ENCODE data around the gene RUNX1. TPM values are rescaled to one million over a fixed set of nuclear protein-coding genes. Genes with fewer than 3 reads are reported as not detected.

Gene RUNX1
- total RNA-seq, 2 experiments from 2014 or later: 52.0 to 54.0 TPM

DNA sequence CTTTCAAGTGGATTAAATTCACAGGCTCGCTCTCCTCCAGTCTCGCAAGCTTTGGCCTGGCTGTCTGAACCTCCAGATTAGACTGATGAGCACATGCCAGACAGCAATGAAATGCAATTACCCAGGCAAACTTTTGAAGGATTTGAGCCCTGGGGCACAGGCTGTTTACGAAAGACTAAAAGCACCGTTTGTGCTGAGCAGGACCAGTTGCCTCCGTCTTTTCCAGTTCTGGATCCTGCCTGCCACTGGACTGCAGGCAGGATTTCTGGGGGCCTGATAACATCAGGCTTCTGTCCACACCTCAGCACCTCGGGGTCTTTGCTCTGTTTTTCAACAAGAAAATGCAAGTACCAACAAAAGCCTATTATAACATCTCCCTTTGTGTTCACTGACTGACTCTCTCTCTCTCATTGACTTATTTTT, 234.6 kb downstream of the RUNX1 start:
- Mint-ChIP-seq H3K9me3 (no peaks in the 10 kb centered on the region), H3K4me1 (peaks cover 35% of the 10 kb centered on the region), H3K27ac (no peak overlapping the region), H3K36me3 (ENCODE audit: low read depth) (peaks cover 50% of the 10 kb centered on the region), H3K4me3 (no peak overlapping the region), H3K27me3 (no peaks in the 10 kb centered on the region)
- ChIA-PET POLR2A (no interaction called here), CTCF (interaction anchor here (1.0 kb wide), 1 partner anchor 32 kb away, joined by 3 read pairs; no protein-coding TSS in a partner anchor)
- DNase-seq: no peak

DNA sequence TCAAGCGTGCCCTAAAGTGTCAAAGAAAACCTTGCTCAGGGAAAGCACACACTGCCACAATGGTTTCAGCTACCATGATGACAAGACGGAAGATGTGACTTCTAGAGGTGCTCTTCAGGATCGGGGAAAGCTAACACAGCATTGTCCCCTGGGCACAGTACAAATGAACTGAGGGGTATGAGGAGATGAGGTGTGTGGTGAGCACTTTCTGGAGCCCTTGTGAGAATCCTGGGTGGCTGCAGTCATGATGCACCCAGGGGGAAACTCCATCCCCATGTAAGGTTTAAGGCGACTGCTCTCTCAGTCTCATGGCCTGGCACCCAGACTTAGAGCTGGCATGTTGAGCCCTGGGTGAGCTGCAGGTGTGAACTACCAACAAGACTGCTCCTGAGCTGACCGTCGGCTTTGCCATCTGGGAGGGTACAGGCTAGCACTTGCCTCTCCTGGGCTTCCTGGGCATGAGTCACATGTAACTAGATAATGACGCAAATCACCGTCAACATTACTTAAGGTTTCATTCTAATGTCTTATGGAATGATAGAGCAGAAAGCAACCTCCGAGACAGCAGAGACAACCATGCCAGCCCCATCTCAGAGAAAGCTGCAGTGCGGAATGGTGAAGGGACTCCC, 235.7 kb downstream of the RUNX1 start:
- peak overlapping the region; percentile 51 for H3K27ac Mint-ChIP-seq
- H3K36me3 Mint-ChIP-seq (ENCODE audit: low read depth): peaks cover 56% of the 10 kb centered on the region
- H3K9me3 Mint-ChIP-seq: no peaks in the 10 kb centered on the region
- no peak overlapping the region for H3K4me3 Mint-ChIP-seq
- POLR2A ChIA-PET: no interaction called here
- peaks cover 46% of the 10 kb centered on the region for H3K4me1 Mint-ChIP-seq
- H3K27me3 Mint-ChIP-seq: no peaks in the 10 kb centered on the region
- CTCF ChIA-PET: interaction anchor here (1.0 to 1.2 kb wide), 3 partner anchors 9 to 42 kb away, joined by 3 read pairs; no protein-coding TSS in a partner anchor
- DNase-seq: no peak

GRCh38 chr21:34812504-34813265, 236.4 kb downstream of the RUNX1 start:
- H3K9me3 Mint-ChIP-seq: no peaks in the 10 kb centered on the region
- no peak for DNase-seq
- H3K4me1 Mint-ChIP-seq: peaks cover 53% of the 10 kb centered on the region
- ChIA-PET CTCF (interaction anchor here (1.0 to 1.4 kb wide), 3 partner anchors 10 to 239 kb away, joined by 3 to 4 read pairs (median 3); no protein-coding TSS in a partner anchor), POLR2A (no interaction called here)
- peaks cover 56% of the 10 kb centered on the region for H3K36me3 Mint-ChIP-seq (ENCODE audit: low read depth)
- no peak overlapping the region for H3K4me3 Mint-ChIP-seq
- no peaks in the 10 kb centered on the region for H3K27me3 Mint-ChIP-seq
- H3K27ac Mint-ChIP-seq: peak overlapping the region; percentile 51

- H3K27ac Mint-ChIP-seq: peak overlapping the region; percentile 2
- peaks cover 67% of the 10 kb centered on the region for H3K4me1 Mint-ChIP-seq
- peaks cover 62% of the 10 kb centered on the region for H3K36me3 Mint-ChIP-seq (ENCODE audit: low read depth)
- POLR2A ChIA-PET: no interaction called here
- no peak for DNase-seq
- H3K4me3 Mint-ChIP-seq: no peak overlapping the region
- peaks cover 2% of the 10 kb centered on the region for H3K9me3 Mint-ChIP-seq
- CTCF ChIA-PET: interaction anchor here (1.3 to 1.4 kb wide), 2 partner anchors 23 to 240 kb away, joined by 4 to 5 read pairs; no protein-coding TSS in a partner anchor
- no peaks in the 10 kb centered on the region for H3K27me3 Mint-ChIP-seq
These were observed 237.7 kb downstream of the RUNX1 start for GRCh38 chr21:34811368-34811767.

DNA sequence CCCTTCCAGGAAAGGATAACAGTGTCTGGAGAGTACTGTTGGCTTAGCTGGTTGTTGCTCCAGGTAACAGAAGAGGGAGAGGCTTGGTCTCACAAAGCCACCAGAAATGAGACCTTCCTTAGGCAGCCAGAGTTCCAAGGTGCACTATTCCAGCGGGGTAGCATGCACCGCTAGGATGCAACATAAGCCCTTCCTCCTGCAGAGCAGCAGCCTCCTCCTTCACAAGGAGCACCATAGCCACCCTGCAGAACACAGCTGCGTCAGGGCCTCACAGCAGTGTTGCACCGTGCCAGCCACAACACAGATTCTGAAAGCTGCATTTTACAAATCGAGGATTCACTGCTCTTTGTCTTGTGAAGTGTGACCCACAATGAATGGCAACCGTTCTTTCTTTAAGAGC, 238.3 kb downstream of the RUNX1 start:
- ChIA-PET CTCF (interaction anchor here (1.3 to 1.4 kb wide), 2 partner anchors 23 to 241 kb away, joined by 4 to 5 read pairs; no protein-coding TSS in a partner anchor), POLR2A (no interaction called here)
- Mint-ChIP-seq H3K27me3 (no peaks in the 10 kb centered on the region), H3K27ac (no peak overlapping the region), H3K4me1 (peaks cover 70% of the 10 kb centered on the region), H3K36me3 (ENCODE audit: low read depth) (peaks cover 62% of the 10 kb centered on the region), H3K4me3 (no peak overlapping the region), H3K9me3 (peaks cover 5% of the 10 kb centered on the region)
- no peak for DNase-seq

DNA sequence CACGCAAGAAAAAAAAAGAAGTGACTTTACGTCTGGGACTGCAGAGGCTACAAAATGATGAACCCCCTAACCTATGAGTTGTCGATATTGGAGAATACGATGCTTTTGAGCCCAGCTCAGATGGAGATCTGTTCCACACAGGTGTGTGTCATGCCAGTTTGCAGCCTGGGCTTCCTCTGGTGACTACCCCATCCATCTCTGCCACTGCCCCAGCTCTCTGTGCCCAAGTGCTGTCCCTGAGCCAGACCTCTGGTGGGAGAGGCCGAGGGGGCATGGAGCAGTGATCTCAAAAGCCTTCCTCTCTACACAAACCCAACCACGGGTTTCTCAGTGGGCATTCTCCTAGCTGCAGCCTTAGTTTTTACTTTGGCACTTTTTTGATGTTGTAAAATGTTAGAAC, 239.3 kb downstream of the RUNX1 start:
- CTCF ChIA-PET: interaction anchor here (0.6 to 1.4 kb wide), 3 partner anchors 25 to 50 kb away, joined by 3 read pairs; no protein-coding TSS in a partner anchor
- no peak for DNase-seq
- H3K4me1 Mint-ChIP-seq: peaks cover 79% of the 10 kb centered on the region
- peaks cover 64% of the 10 kb centered on the region for H3K36me3 Mint-ChIP-seq (ENCODE audit: low read depth)
- no peak overlapping the region for H3K27ac Mint-ChIP-seq
- POLR2A ChIA-PET: no interaction called here
- H3K27me3 Mint-ChIP-seq: no peaks in the 10 kb centered on the region
- H3K9me3 Mint-ChIP-seq: peaks cover 5% of the 10 kb centered on the region
- H3K4me3 Mint-ChIP-seq: no peak overlapping the region

DNA sequence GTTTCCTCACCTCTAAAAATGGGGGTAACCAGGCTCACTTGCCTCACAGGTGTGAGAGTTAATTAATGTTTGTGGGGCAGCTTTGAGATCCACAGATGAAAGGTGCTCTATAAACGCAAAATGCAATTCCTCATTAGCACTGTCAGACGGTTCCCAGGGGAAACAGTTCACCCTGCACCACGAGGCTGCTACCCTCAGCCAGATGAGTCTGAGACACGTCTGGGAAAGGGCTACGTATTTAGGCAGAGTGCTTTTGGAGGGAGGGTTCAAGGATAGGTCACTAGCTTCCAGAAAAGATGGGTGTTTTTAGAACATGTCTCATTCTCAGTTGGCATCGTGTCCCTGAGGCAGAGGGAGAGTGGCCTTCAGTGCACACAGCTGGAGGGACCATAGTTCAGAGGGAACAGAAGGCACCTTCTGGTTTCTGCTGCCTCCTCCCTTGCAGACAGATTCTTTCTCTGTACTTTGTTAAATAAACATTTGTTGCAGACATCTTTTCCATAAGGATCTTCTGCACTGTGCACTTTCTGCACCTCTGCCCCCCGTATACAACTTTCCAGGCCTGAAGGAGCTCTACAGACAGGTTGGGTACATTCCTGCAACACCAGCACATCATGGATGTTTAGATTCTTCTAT, 240.4 kb downstream of the RUNX1 start:
- Mint-ChIP-seq H3K4me3 (no peak overlapping the region), H3K27me3 (no peaks in the 10 kb centered on the region), H3K4me1 (peaks cover 86% of the 10 kb centered on the region), H3K27ac (peak overlapping the region; percentile 69), H3K36me3 (ENCODE audit: low read depth) (peaks cover 65% of the 10 kb centered on the region), H3K9me3 (peaks cover 5% of the 10 kb centered on the region)
- no peak for DNase-seq
- CTCF ChIA-PET: interaction anchor here (1.1 to 1.6 kb wide), 6 partner anchors 9 to 611 kb away, joined by 3 to 6 read pairs (median 3); no protein-coding TSS in a partner anchor
- POLR2A ChIA-PET: no interaction called here

- ChIA-PET CTCF (interaction anchor here (1.1 to 1.6 kb wide), 4 partner anchors 10 to 612 kb away, joined by 3 to 6 read pairs (median 4); no protein-coding TSS in a partner anchor), POLR2A (interaction anchor here (0.6 to 1.2 kb wide), 3 partner anchors 65 to 166 kb away, joined by 3 read pairs; no protein-coding TSS in a partner anchor)
- H3K36me3 Mint-ChIP-seq (ENCODE audit: low read depth): peaks cover 61% of the 10 kb centered on the region
- H3K4me3 Mint-ChIP-seq: no peak overlapping the region
- peaks cover 83% of the 10 kb centered on the region for H3K4me1 Mint-ChIP-seq
- H3K9me3 Mint-ChIP-seq: peaks cover 5% of the 10 kb centered on the region
- no peaks in the 10 kb centered on the region for H3K27me3 Mint-ChIP-seq
- H3K27ac Mint-ChIP-seq: peak overlapping the region; percentile 69
- DNase-seq: peak; percentile 55
These were observed 241.1 kb downstream of the RUNX1 start for GRCh38 chr21:34807881-34808568.

- DNase-seq: peak; percentile 44
- POLR2A ChIA-PET: interaction anchor here (0.6 to 1.2 kb wide), 3 partner anchors 65 to 167 kb away, joined by 3 read pairs; no protein-coding TSS in a partner anchor
- Mint-ChIP-seq H3K4me1 (peaks cover 81% of the 10 kb centered on the region), H3K36me3 (ENCODE audit: low read depth) (peaks cover 62% of the 10 kb centered on the region), H3K27ac (peak overlapping the region; percentile 69), H3K4me3 (no peak overlapping the region), H3K9me3 (peaks cover 5% of the 10 kb centered on the region), H3K27me3 (no peaks in the 10 kb centered on the region)
- CTCF ChIA-PET: interaction anchor here (0.5 to 1.6 kb wide), 5 partner anchors 11 to 630 kb away, joined by 3 to 6 read pairs (median 4); no protein-coding TSS in a partner anchor
These were observed 241.8 kb downstream of the RUNX1 start for GRCh38 chr21:34807146-34807880.

DNA sequence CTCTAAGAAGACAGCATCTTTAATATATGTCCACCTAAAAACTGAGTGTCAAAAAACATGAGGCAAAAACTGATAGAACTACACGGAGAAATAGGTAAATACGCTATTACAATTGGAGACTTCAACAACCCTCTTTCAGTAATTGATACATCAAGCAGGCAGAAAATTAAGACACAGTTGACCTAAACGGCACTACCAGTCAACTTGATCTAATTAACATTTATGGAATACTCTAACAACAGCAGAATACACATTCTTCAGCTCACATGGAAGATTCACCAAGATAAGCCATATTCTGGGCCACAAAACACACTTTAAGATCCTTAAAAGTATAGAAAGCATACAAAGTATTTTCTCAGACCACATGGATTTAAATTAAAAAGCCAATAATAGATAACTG, 242.7 kb downstream of the RUNX1 start:
- Mint-ChIP-seq H3K36me3 (ENCODE audit: low read depth) (peaks cover 56% of the 10 kb centered on the region), H3K9me3 (peaks cover 5% of the 10 kb centered on the region), H3K4me3 (no peak overlapping the region), H3K4me1 (peaks cover 77% of the 10 kb centered on the region), H3K27ac (no peak overlapping the region), H3K27me3 (no peaks in the 10 kb centered on the region)
- CTCF ChIA-PET: no interaction called here
- no peak for DNase-seq
- POLR2A ChIA-PET: no interaction called here

DNA sequence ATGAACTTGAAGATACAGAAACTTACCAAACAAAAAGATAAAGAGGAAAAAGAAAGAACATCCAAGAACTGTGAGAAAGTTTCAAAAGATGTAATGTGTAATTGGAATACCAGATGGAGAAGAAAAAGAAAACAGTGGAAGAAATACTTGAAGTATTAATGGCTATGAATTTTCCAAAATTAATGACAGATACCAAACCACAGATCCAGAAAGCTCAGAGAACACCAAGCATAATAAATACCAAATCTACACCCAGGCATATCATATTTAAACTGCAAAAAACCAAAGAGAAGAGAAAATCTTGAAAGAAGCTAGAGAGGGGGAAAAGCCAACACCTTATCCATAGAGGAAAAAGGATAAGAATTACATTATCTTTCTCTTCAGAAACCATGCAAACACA, 243.9 kb downstream of the RUNX1 start:
- no peak overlapping the region for H3K27ac Mint-ChIP-seq
- ChIA-PET POLR2A (no interaction called here), CTCF (interaction anchor here (0.7 kb wide), 1 partner anchor 33 kb away, joined by 4 read pairs; no protein-coding TSS in a partner anchor)
- H3K4me3 Mint-ChIP-seq: no peak overlapping the region
- no peak for DNase-seq
- no peaks in the 10 kb centered on the region for H3K27me3 Mint-ChIP-seq
- H3K9me3 Mint-ChIP-seq: peaks cover 5% of the 10 kb centered on the region
- H3K4me1 Mint-ChIP-seq: peaks cover 64% of the 10 kb centered on the region
- peaks cover 57% of the 10 kb centered on the region for H3K36me3 Mint-ChIP-seq (ENCODE audit: low read depth)

Data from activated CD4-positive, alpha-beta T cell treated with anti-CD3 and anti-CD28 coated beads, Interleukin-2, amount 10 ng/mL, durations not matched to agents 7 days and 5 days (primary cell).